Right lobe of liver (tissue), 4 donors: ENCODE data around the gene TMC6.

ENCODE experiments used
- CTCF ChIP-seq, 4 donors: fragments of 200-600 bp in 3 of 4; fragments of 450-650 bp in 1 of 4; IDR thresholded peaks; one replicate each; pipeline versions ENCODE4 v1.5.1 to v1.8.0; 2016 to 2022; ENCODE audit warnings: antibody characterized with exemption in 4 of 4, mild to moderate bottlenecking in 2 of 4
- POLR2A ChIP-seq: fragments of 450-650 bp; IDR thresholded peaks from one replicate; pipeline ENCODE4 v1.6.1; 2017; ENCODE audit warnings: antibody characterized with exemption, mild to moderate bottlenecking
- donor health status: DM: no; HTN: no; CAD: no.
- donor health status: DM: no; HTN: no; CAD: no.
- donor health status: DM: no; HTN: yes; CAD: no.

DNA sequence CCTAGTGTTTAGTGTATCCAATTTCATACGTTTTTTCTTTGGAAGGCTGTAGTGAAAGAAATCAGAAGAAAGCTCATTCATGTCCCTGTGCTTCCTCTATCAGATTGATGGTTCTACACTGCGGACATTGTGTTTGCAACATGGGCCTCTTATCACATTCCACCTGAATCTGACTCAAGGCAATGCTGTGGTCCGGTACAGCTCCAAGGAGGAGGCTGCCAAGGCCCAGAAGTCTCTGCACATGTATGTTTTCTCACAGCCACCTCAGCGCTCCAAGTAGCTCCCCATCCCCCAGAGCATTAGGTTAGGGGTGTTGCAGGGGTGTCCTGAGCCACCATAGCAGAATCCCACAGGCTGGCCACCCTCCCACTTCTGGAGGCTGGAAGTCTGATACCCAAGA is 25.2 kb downstream of the TMC6 start:
- TF ChIP-seq CTCF (IDR thresholded peaks at IDR 0.05) (no peak), POLR2A (no peak)
